Calu3 (cell line): ENCODE data around the gene CEP85. TPM values are rescaled to one million over a fixed set of nuclear protein-coding genes. Genes with fewer than 3 reads are reported as not detected.

Experiments used
- BruUV-seq: library from RNA; stranded (reverse); fragments of 400-500 nt; replicated peaks from 2 replicates; lab custom pipeline; 2021; lab: Mats Ljungman, UMichigan
- CTCF ChIA-PET: fragments of 300-600 bp; sonication (Branson Sonifier 250); formaldehyde crosslinking; loops from one replicate; lab custom pipeline; 2022; ENCODE audit warnings: antibody characterized with exemption; lab: Charles Lee
- DNase-seq: peaks from one replicate; pipeline ENCODE4 v3.0.0; 2022
- H3K27ac Mint-ChIP-seq: one replicate; pipeline ENCODE4 v1.8.0; 2022; ENCODE audit warnings: mixed read lengths; ENCODE audit not compliant: unreplicated experiment
- H3K27me3 Mint-ChIP-seq: one replicate; pipeline ENCODE4 v1.8.0; 2022; ENCODE audit warnings: mixed read lengths; ENCODE audit not compliant: unreplicated experiment
- H3K36me3 Mint-ChIP-seq: one replicate; pipeline ENCODE4 v1.8.0; 2022; ENCODE audit warnings: mild to moderate bottlenecking, moderate library complexity, mixed read lengths; ENCODE audit not compliant: insufficient read depth, unreplicated experiment
- H3K4me1 Mint-ChIP-seq: one replicate; pipeline ENCODE4 v1.8.0; 2022; ENCODE audit warnings: mild to moderate bottlenecking, low read depth, mixed read lengths; ENCODE audit not compliant: unreplicated experiment
- H3K4me3 Mint-ChIP-seq: one replicate; pipeline ENCODE4 v1.8.0; 2022; ENCODE audit warnings: mild to moderate bottlenecking, low read depth, moderate library complexity, mixed read lengths; ENCODE audit not compliant: unreplicated experiment
- H3K9me3 Mint-ChIP-seq: one replicate; pipeline ENCODE4 v1.8.0; 2022; ENCODE audit warnings: low read depth, mixed read lengths; ENCODE audit not compliant: unreplicated experiment
- CTCF ChIP-seq: fragments of 200-600 bp; IDR thresholded peaks from one replicate; pipeline ENCODE4 v1.8.0; 2022; ENCODE audit warnings: antibody characterized with exemption; ENCODE audit not compliant: unreplicated experiment
- intact Hi-C: fragments of 100-400 bp; cut with micrococcal nuclease; formaldehyde crosslinking; loops from one replicate; pipeline ENCODE4 v1.10.0; 2022; ENCODE audit not compliant: unreplicated experiment
- total RNA-seq: library from RNA; stranded (reverse); gene quantifications from 2 replicates; pipeline ENCODE4 v1.2.3, GENCODE V29; 2022

Gene CEP85
- total RNA-seq, 1 experiment from 2014 or later = 19.9 TPM

- Mint-ChIP-seq H3K36me3 (no peaks in the 10 kb centered on the region), H3K9me3 (no peaks in the 10 kb centered on the region), H3K4me1 (peaks cover 8% of the 10 kb centered on the region), H3K27ac (no peak overlapping the region), H3K4me3 (no peak overlapping the region), H3K27me3 (peaks cover 21% of the 10 kb centered on the region)
- TF ChIP-seq CTCF = no peak
- no TSS peak for BruUV-seq
- DNase-seq = no peak
- CTCF ChIA-PET = no interaction called here
- intact Hi-C loops = no loop called here
These were observed 84.5 kb downstream of the CEP85 start for GRCh38 chr1:26318338-26319064.

DNA sequence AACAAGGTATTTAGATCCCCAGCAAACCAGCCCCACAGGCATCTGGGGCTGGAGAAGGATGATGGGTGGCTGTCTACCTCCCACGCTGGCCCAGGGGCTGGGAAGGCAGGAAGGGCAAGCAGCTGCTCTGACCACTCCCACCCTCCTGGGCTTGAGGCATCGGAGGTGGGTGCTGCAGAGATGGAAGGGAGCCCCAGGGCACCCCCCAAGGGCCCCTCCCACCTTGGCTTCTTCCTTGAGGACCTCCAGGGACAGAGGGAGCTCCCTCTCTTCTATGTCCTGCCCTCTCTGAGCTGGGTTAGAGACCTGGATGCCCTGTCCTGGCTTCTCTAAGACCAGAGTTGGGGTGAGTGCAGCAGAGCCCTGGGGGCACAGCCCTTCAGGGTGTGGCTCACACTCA, 86.9 kb downstream of the CEP85 start:
- BruUV-seq = no TSS peak
- no peak for TF ChIP-seq CTCF
- H3K4me1 Mint-ChIP-seq = peaks cover 8% of the 10 kb centered on the region
- H3K9me3 Mint-ChIP-seq = no peaks in the 10 kb centered on the region
- H3K27ac Mint-ChIP-seq = no peak overlapping the region
- no peaks in the 10 kb centered on the region for H3K36me3 Mint-ChIP-seq
- no peak overlapping the region for H3K4me3 Mint-ChIP-seq
- DNase-seq = no peak
- intact Hi-C loops = loop anchor here (2.0 to 5.0 kb wide), 2 partner anchors 41 to 46 kb away; no protein-coding TSS in a partner anchor
- CTCF ChIA-PET = interaction anchor here (1.0 to 2.9 kb wide), 4 partner anchors 35 to 70 kb away, joined by 3 to 8 read pairs (median 4); no protein-coding TSS in a partner anchor
- H3K27me3 Mint-ChIP-seq = no peaks in the 10 kb centered on the region

- Mint-ChIP-seq H3K27ac (no peak overlapping the region), H3K4me3 (no peak overlapping the region), H3K36me3 (no peaks in the 10 kb centered on the region), H3K9me3 (no peaks in the 10 kb centered on the region), H3K4me1 (peaks cover 8% of the 10 kb centered on the region), H3K27me3 (no peaks in the 10 kb centered on the region)
- peak; percentile 66 for TF ChIP-seq CTCF
- intact Hi-C loops = loop anchor here (2.0 to 5.0 kb wide), 2 partner anchors 41 to 47 kb away; no protein-coding TSS in a partner anchor
- no TSS peak for BruUV-seq
- DNase-seq = peak; percentile 88
- CTCF ChIA-PET = interaction anchor here (0.6 to 2.9 kb wide), 7 partner anchors 16 to 180 kb away, joined by 3 to 8 read pairs (median 3); no protein-coding TSS in a partner anchor
These were observed 87.5 kb downstream of the CEP85 start for GRCh38 chr1:26321315-26322041.

GRCh38 chr1:26322042-26322331, 88.0 kb downstream of the CEP85 start:
- BruUV-seq = no TSS peak
- no peaks in the 10 kb centered on the region for H3K9me3 Mint-ChIP-seq
- intact Hi-C loops = loop anchor here (5.0 kb wide), 1 partner anchor 40 kb away; no protein-coding TSS in a partner anchor
- no peak overlapping the region for H3K4me3 Mint-ChIP-seq
- H3K27me3 Mint-ChIP-seq = no peaks in the 10 kb centered on the region
- H3K36me3 Mint-ChIP-seq = no peaks in the 10 kb centered on the region
- H3K4me1 Mint-ChIP-seq = peaks cover 8% of the 10 kb centered on the region
- no peak for DNase-seq
- H3K27ac Mint-ChIP-seq = no peak overlapping the region
- CTCF ChIA-PET = interaction anchor here (0.6 to 2.9 kb wide), 6 partner anchors 16 to 180 kb away, joined by 3 to 8 read pairs (median 3); no protein-coding TSS in a partner anchor
- no peak for TF ChIP-seq CTCF
